Panc1 (cell line): ENCODE data around the gene LRRC1. TPM values are rescaled to one million over a fixed set of nuclear protein-coding genes. Genes with fewer than 3 reads are reported as not detected.

ENCODE experiments used
- ATAC-seq: fragments of 200-7000 bp; cut with Tn5 transposase; 2 replicates; pipeline ENCODE4 v1.9.1; 2020; ENCODE audit warnings: mild to moderate bottlenecking, moderate library complexity
- BruUV-seq: library from RNA; stranded (reverse); fragments of 400-500 nt; replicated peaks from 2 replicates; lab custom pipeline; 2021; lab: Mats Ljungman, UMichigan
- CTCF ChIA-PET: fragments of 300-600 bp; sonication (Branson Sonifier 250); formaldehyde crosslinking; loops from one replicate; lab custom pipeline; 2022; ENCODE audit warnings: antibody characterized with exemption; lab: Charles Lee
- POLR2A ChIA-PET: fragments of 300-600 bp; sonication (Branson Sonifier 250); formaldehyde crosslinking; loops from one replicate; lab custom pipeline; 2022; ENCODE audit warnings: antibody characterized with exemption; lab: Charles Lee
- DNase-seq: peaks from one replicate; pipeline ENCODE4 v3.0.0-alpha.2; 2010; ENCODE audit warnings: low read depth, low spot score
- H3K27ac ChIP-seq: 2 replicates; pipeline ENCODE4 v1.5.1; 2011; ENCODE audit warnings: mild to moderate bottlenecking, low read length, inconsistent platforms
- H3K27me3 ChIP-seq: fragments of 200-500 bp; sonication (Bioruptor generic); 2 replicates; pipeline ENCODE4 v1.6.0; 2014; ENCODE audit warnings: low read length, inconsistent platforms; ENCODE audit not compliant: control insufficient read depth, insufficient read depth
- H3K36me3 ChIP-seq: fragments of 200-500 bp; sonication (Bioruptor generic); 2 replicates; pipeline ENCODE4 v1.5.1; 2014; ENCODE audit warnings: inconsistent platforms, mild to moderate bottlenecking, low read length, moderate library complexity; ENCODE audit not compliant: control insufficient read depth, insufficient read depth
- H3K4me1 ChIP-seq: 2 replicates; pipeline ENCODE4 v1.5.1; 2011; ENCODE audit warnings: inconsistent platforms, mild to moderate bottlenecking, low read length, moderate library complexity; ENCODE audit not compliant: control insufficient read depth, insufficient read depth
- H3K4me3 ChIP-seq, 2 experiments: 2 replicates each; pipeline ENCODE4 v1.5.1; 2011 to 2012; ENCODE audit warnings: low read depth in 2 of 2, low read length in 2 of 2, mild to moderate bottlenecking in 2 of 2, inconsistent platforms in 1 of 2, moderate library complexity in 1 of 2
- H3K9me3 ChIP-seq: fragments of 200-500 bp; sonication (Bioruptor generic); 2 replicates; pipeline ENCODE4 v1.5.1; 2014; ENCODE audit warnings: low read depth, mild to moderate bottlenecking, inconsistent platforms, low read length, moderate library complexity; ENCODE audit not compliant: control insufficient read depth, insufficient read depth
- CTCF ChIP-seq: fragments of 450-650 bp; IDR thresholded peaks from 2 replicates; pipeline ENCODE4 v1.5.1; 2017; ENCODE audit warnings: mild to moderate bottlenecking
- POLR2AphosphoS5 ChIP-seq: IDR thresholded peaks from 2 replicates; pipeline ENCODE4 v1.6.1; 2012; ENCODE audit warnings: mild to moderate bottlenecking, low read depth, low read length, moderate library complexity
- REST ChIP-seq, 2 experiments: IDR thresholded peaks; 2 replicates each; pipeline ENCODE4 v1.6.1; 2011 to 2012; ENCODE audit warnings: low read depth in 2 of 2, control low read depth in 1 of 2, low read length in 1 of 2, mild to moderate bottlenecking in 1 of 2, moderate library complexity in 1 of 2; ENCODE audit not compliant: insufficient read depth in 1 of 2
- SIN3A ChIP-seq: IDR thresholded peaks from 2 replicates; pipeline ENCODE4 v1.6.1; 2012; ENCODE audit warnings: low read depth, mild to moderate bottlenecking, low read length, moderate library complexity, borderline replicate concordance; ENCODE audit not compliant: insufficient read depth
- TCF7L2 ChIP-seq: IDR thresholded peaks from 2 replicates; pipeline ENCODE4 v1.6.1; 2011; ENCODE audit warnings: mild to moderate bottlenecking, low read depth, low read length, inconsistent platforms
- in situ Hi-C: cut with HindIII; loops from 2 replicates; pipeline ENCODE4 v1.10.0; 2016; ENCODE audit warnings: low sequenced_read_pairs, low pct_unique_long_range_greater_than_20kb
- intact Hi-C: fragments of 100-400 bp; cut with micrococcal nuclease; formaldehyde crosslinking; loops from one replicate; pipeline ENCODE4 v1.10.0; 2022; ENCODE audit not compliant: unreplicated experiment
- total RNA-seq: library from RNA; stranded (reverse); gene quantifications from one replicate; pipeline ENCODE4 v1.2.1, GENCODE V29; 2021; ENCODE audit not compliant: unreplicated experiment

Gene LRRC1
- total RNA-seq, 1 experiment from 2014 or later = 13.8 TPM

- no peaks in the 10 kb centered on the region for H3K36me3 ChIP-seq
- no peaks in the 10 kb centered on the region for H3K4me1 ChIP-seq
- CTCF ChIA-PET = no interaction called here
- no peak for TF ChIP-seq SIN3A
- TF ChIP-seq REST (IDR thresholded peaks at IDR 0.05; ENCODE audit: insufficient read depth in 1 of 2, low read depth in 2 of 2, low read length in 1 of 2) = no peak
- TF ChIP-seq CTCF = no peak
- no peak for TF ChIP-seq POLR2AphosphoS5
- no peak for TF ChIP-seq TCF7L2
- no peaks in the 10 kb centered on the region for H3K9me3 ChIP-seq
- no TSS peak for BruUV-seq
- peaks cover 3% of the 10 kb centered on the region; the same call in 1 of the 2 replicates for H3K27me3 ChIP-seq
- in situ Hi-C loops = no loop called here
- intact Hi-C loops = no loop called here
- no peak for DNase-seq
- POLR2A ChIA-PET = no interaction called here
- no peak overlapping the region for H3K4me3 ChIP-seq
- ATAC-seq = peak; percentile 58; the same call in 1 of the 2 replicates
- no peak overlapping the region for H3K27ac ChIP-seq
Measured at GRCh38 chr6:53961679-53962370, 167.0 kb downstream of the LRRC1 start.

GRCh38 chr6:53962646-53963045 is 167.8 kb downstream of the LRRC1 start:
- no peak overlapping the region for H3K4me3 ChIP-seq
- no peak for DNase-seq
- ChIA-PET POLR2A (no interaction called here), CTCF (no interaction called here)
- in situ Hi-C loops (no loop called here), intact Hi-C loops (no loop called here)
- TF ChIP-seq REST (IDR thresholded peaks at IDR 0.05; ENCODE audit: insufficient read depth in 1 of 2, low read depth in 2 of 2, low read length in 1 of 2) (no peak), SIN3A (no peak), POLR2AphosphoS5 (no peak), CTCF (no peak), TCF7L2 (no peak)
- H3K27me3 ChIP-seq = peaks cover 5% of the 10 kb centered on the region; the same call in 1 of the 2 replicates
- H3K9me3 ChIP-seq = no peaks in the 10 kb centered on the region
- no peaks in the 10 kb centered on the region for H3K4me1 ChIP-seq
- no peak overlapping the region for H3K27ac ChIP-seq
- H3K36me3 ChIP-seq = no peaks in the 10 kb centered on the region
- no TSS peak for BruUV-seq
- no peak for ATAC-seq
